HFFc6 (cell line): ENCODE data around the gene TMEM74B. TPM values are rescaled to one million over a fixed set of nuclear protein-coding genes. Genes with fewer than 3 reads are reported as not detected.

ENCODE experiments used
- DNase-seq: peaks from one replicate; pipeline ENCODE4 v3.0.0-alpha.2; 2018
- H3K27ac Mint-ChIP-seq: 2 replicates; pipeline ENCODE4 v1.8.0; 2020; ENCODE audit warnings: mild to moderate bottlenecking, mixed read lengths
- H3K27me3 Mint-ChIP-seq: 2 replicates; pipeline ENCODE4 v1.8.0; 2021; ENCODE audit warnings: mild to moderate bottlenecking, moderate library complexity, mixed read lengths; ENCODE audit not compliant: insufficient read depth
- H3K36me3 Mint-ChIP-seq: 2 replicates; pipeline ENCODE4 v1.8.0; 2021; ENCODE audit warnings: low read depth, mixed read lengths
- H3K4me1 Mint-ChIP-seq: 2 replicates; pipeline ENCODE4 v1.8.0; 2020; ENCODE audit warnings: low read depth, mixed read lengths
- H3K4me3 Mint-ChIP-seq: 2 replicates; pipeline ENCODE4 v1.8.0; 2020; ENCODE audit warnings: mild to moderate bottlenecking, moderate library complexity, mixed read lengths
- H3K9me3 Mint-ChIP-seq: 2 replicates; pipeline ENCODE4 v1.8.0; 2020; ENCODE audit warnings: mild to moderate bottlenecking, mixed read lengths
- CTCF ChIP-seq: fragments of 200-600 bp; sonication (generic); IDR thresholded peaks from 2 replicates; pipeline ENCODE4 v1.5.0; 2021; ENCODE audit warnings: antibody characterized with exemption, mild to moderate bottlenecking
- total RNA-seq, 6 experiments: library from RNA; stranded (reverse); fragmentation: NEBNext Ultra II Directional; extraction: Animal tissue kit (Norgen Biotek cat#: 25700); gene quantifications; 2 replicates in 1 of 6; 3 replicates in 5 of 6; pipeline ENCODE4 v1.2.3, GENCODE V29; 2021

TMEM74B gene
- total RNA-seq, 6 experiments from 2014 or later: not detected

DNA sequence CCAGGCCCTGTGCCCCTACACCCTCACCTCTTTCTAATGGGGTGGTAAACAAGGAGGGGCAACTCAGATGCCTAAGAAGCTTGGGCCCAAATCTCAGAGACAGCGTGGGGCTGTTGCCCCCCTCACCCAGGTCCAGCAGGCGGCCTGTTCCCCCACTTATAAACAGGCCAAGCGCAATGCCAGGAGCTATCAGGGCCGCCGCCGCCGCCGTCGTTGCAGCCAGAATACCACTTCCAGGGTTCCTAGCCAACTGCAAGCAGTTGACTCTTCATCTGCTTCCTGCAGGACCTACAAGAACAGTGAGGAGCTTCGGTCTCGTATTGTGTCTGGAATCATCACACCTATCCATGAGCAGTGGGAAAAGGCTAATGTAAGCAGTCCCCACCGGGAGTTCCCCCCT lies 49.9 kb downstream of the TMEM74B start:
- no peak overlapping the region for H3K4me3 Mint-ChIP-seq
- no peak overlapping the region for H3K27ac Mint-ChIP-seq
- H3K27me3 Mint-ChIP-seq: no peaks in the 10 kb centered on the region
- no peak for TF ChIP-seq CTCF
- H3K36me3 Mint-ChIP-seq: peaks cover 58% of the 10 kb centered on the region
- no peaks in the 10 kb centered on the region for H3K4me1 Mint-ChIP-seq
- H3K9me3 Mint-ChIP-seq: no peaks in the 10 kb centered on the region
- DNase-seq: no peak

GRCh38 chr20:1134355-1134754 lies 50.4 kb downstream of the TMEM74B start:
- no peak overlapping the region for H3K27ac Mint-ChIP-seq
- H3K4me1 Mint-ChIP-seq: no peaks in the 10 kb centered on the region
- H3K4me3 Mint-ChIP-seq: no peak overlapping the region

DNA sequence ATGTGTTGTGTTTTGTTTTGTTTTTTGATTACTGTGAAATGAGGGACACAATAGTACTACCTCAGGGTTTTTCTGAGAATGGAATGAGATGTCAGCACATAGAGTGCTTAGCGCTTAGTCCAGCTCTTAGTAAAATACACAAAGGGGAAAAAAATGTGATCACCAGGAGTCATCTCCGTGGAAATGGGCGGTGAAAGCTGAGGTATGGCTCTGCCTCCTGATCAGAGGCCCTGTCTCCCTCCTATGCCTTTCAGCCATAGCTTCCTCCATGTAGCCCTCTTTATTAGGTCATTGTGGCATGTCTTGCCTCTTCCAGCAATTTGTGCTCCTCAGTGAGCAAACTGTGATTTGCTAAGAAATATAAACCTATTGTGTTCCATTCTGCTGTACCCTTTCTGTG lies 53.4 kb downstream of the TMEM74B start:
- Mint-ChIP-seq H3K27ac (no peak overlapping the region), H3K4me3 (no peak overlapping the region), H3K27me3 (no peaks in the 10 kb centered on the region), H3K36me3 (peaks cover 63% of the 10 kb centered on the region), H3K4me1 (no peaks in the 10 kb centered on the region), H3K9me3 (no peaks in the 10 kb centered on the region)
- no peak for TF ChIP-seq CTCF
- no peak for DNase-seq

More at GRCh38 chr20:1134355-1134754, 50.4 kb downstream of the TMEM74B start:
- H3K9me3 Mint-ChIP-seq: no peaks in the 10 kb centered on the region
- peaks cover 63% of the 10 kb centered on the region for H3K36me3 Mint-ChIP-seq
- H3K27me3 Mint-ChIP-seq: no peaks in the 10 kb centered on the region
- no peak for DNase-seq
- no peak for TF ChIP-seq CTCF

DNA sequence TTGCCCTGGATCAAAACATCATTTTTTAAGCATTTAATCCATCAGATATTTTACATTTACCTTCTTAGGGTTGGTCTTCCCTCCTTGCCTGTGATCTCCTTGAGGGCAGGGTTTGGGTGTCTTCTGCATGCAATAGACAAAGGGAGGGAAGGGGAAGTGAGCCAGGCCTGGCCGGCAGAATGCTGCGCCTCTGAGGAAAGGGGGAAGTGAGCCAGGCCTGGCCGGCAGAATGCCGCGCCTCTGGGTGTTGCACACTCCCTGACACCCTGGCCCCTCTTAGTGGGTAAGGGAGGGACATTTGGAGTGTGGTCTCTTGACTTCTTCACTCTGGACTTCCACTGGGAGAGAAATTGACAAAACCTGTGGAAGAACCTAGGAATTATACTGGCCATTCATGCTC lies 53.9 kb downstream of the TMEM74B start:
- no peak overlapping the region for H3K4me3 Mint-ChIP-seq
- DNase-seq: no peak
- no peaks in the 10 kb centered on the region for H3K4me1 Mint-ChIP-seq
- no peaks in the 10 kb centered on the region for H3K27me3 Mint-ChIP-seq
- peaks cover 63% of the 10 kb centered on the region for H3K36me3 Mint-ChIP-seq
- H3K27ac Mint-ChIP-seq: no peak overlapping the region
- H3K9me3 Mint-ChIP-seq: no peaks in the 10 kb centered on the region
- TF ChIP-seq CTCF: no peak

Other genes with a start within 250 kb of the TMEM74B start
- not detected for gene RSPO4, start 182.7 kb downstream of the TMEM74B start, total RNA-seq
- 100 to 1,000 TPM; 179 to 208 (median 199) TPM for gene PSMF1, start 66.4 kb downstream of the TMEM74B start, total RNA-seq
- gene C20orf202, start 18.5 kb upstream of the TMEM74B start, total RNA-seq: not detected
- gene RAD21L1, start 41.1 kb upstream of the TMEM74B start, total RNA-seq: under 1 TPM; 0.35 to 0.89 (median 0.56) TPM
- 10 to 100 TPM; 12.0 to 15.3 (median 13.3) TPM for gene SNPH, start 81.3 kb upstream of the TMEM74B start, total RNA-seq
- 1 to 10 TPM in 1 of 6 experiments, under 1 TPM in 5; 0.51 to 1.5 (median 0.76) TPM for gene SDCBP2, start 144.2 kb upstream of the TMEM74B start, total RNA-seq
- gene FKBP1A, start 208.1 kb upstream of the TMEM74B start, total RNA-seq: 100 to 1,000 TPM; 437 to 543 (median 491) TPM